Measurements from ENCODE around the gene PI4KA. TPM values are rescaled to one million over a fixed set of nuclear protein-coding genes. Genes with fewer than 3 reads are reported as not detected.
"Not testable (repeated sequence)": the region's sequence is repeated elsewhere in the genome, so short reads cannot be mapped to it uniquely, and the experiment has no call there.

PI4KA gene
- total RNA-seq, 2 donors from 2014 or later = 85.4 to 112 TPM

GRCh38 chr22:20738394-20739089, 120.1 kb downstream of the PI4KA start:
- no peaks in the 10 kb centered on the region for H3K27me3 ChIP-seq (replicated peaks; ENCODE audit: insufficient read depth)
- no peak for ATAC-seq (ENCODE audit: insufficient number of reproducible peaks, low FRiP score, low read depth)
- no peak for TF ChIP-seq CTCF (IDR thresholded peaks at IDR 0.05)
- peaks cover 19% of the 10 kb centered on the region for H3K36me3 ChIP-seq
- H3K27ac ChIP-seq = no peak overlapping the region
- no peak overlapping the region for H3K4me3 ChIP-seq
- no peak for DNase-seq (ENCODE audit: low spot score)
- no peaks in the 10 kb centered on the region for H3K4me1 ChIP-seq (ENCODE audit: control insufficient read depth in 1 of 2, low read depth in 2 of 2)
- H3K9me3 ChIP-seq = no peaks in the 10 kb centered on the region

DNA sequence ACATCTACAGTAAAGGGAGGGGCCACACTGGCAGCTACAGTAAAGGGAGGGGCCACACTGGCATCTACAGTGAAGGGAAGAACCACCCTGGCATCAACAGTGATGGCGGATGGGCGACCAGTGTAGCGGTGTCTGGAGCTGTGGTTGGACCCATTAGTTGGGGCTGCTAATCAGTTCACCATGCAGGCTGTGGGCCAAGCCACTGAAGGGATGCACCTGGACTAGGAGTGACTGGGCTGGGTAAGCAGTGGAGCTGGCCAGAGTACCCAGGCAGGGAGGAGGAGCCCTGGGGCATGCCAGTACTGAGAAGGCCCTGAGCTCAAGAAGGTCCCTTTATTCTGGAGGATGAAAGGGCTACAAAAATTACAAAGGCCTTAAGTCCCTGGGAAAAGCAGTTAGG, 121.7 kb downstream of the PI4KA start:
- not testable (repeated sequence) for DNase-seq (ENCODE audit: low spot score); H3K4me3 ChIP-seq; H3K27me3 ChIP-seq (replicated peaks; ENCODE audit: insufficient read depth); H3K27ac ChIP-seq; ATAC-seq (ENCODE audit: insufficient number of reproducible peaks, low FRiP score, low read depth); H3K9me3 ChIP-seq; H3K4me1 ChIP-seq (ENCODE audit: control insufficient read depth in 1 of 2, low read depth in 2 of 2)
- H3K36me3 ChIP-seq = peaks cover 18% of the 10 kb centered on the region

GRCh38 chr22:20735356-20736162, 123.1 kb downstream of the PI4KA start:
- DNase-seq (ENCODE audit: low spot score); H3K4me1 ChIP-seq (ENCODE audit: control insufficient read depth in 1 of 2, low read depth in 2 of 2); H3K27ac ChIP-seq; H3K9me3 ChIP-seq; H3K27me3 ChIP-seq (replicated peaks; ENCODE audit: insufficient read depth); ATAC-seq (ENCODE audit: insufficient number of reproducible peaks, low FRiP score, low read depth); H3K4me3 ChIP-seq: not testable (repeated sequence)
- peaks cover 14% of the 10 kb centered on the region for H3K36me3 ChIP-seq

- H3K9me3 ChIP-seq; H3K27ac ChIP-seq; DNase-seq (ENCODE audit: low spot score); H3K4me1 ChIP-seq (ENCODE audit: control insufficient read depth in 1 of 2, low read depth in 2 of 2); ATAC-seq (ENCODE audit: insufficient number of reproducible peaks, low FRiP score, low read depth); H3K4me3 ChIP-seq; H3K27me3 ChIP-seq (replicated peaks; ENCODE audit: insufficient read depth): not testable (repeated sequence)
- peaks cover 25% of the 10 kb centered on the region for H3K36me3 ChIP-seq
Measured at GRCh38 chr22:20732431-20732830, 126.2 kb downstream of the PI4KA start.

GRCh38 chr22:20729194-20729593, 129.4 kb downstream of the PI4KA start:
- H3K36me3 ChIP-seq = peaks cover 49% of the 10 kb centered on the region
- no peak overlapping the region for H3K27ac ChIP-seq
- DNase-seq (ENCODE audit: low spot score) (no peak), ATAC-seq (ENCODE audit: insufficient number of reproducible peaks, low FRiP score, low read depth) (no peak)
- H3K9me3 ChIP-seq = no peaks in the 10 kb centered on the region
- H3K4me3 ChIP-seq = no peak overlapping the region
- TF ChIP-seq CTCF (IDR thresholded peaks at IDR 0.05) = no peak
- no peaks in the 10 kb centered on the region for H3K4me1 ChIP-seq (ENCODE audit: control insufficient read depth in 1 of 2, low read depth in 2 of 2)
- H3K27me3 ChIP-seq (replicated peaks; ENCODE audit: insufficient read depth) = no peaks in the 10 kb centered on the region

GRCh38 chr22:20728523-20729190, 130.0 kb downstream of the PI4KA start:
- ATAC-seq (ENCODE audit: insufficient number of reproducible peaks, low FRiP score, low read depth) = no peak
- peaks cover 49% of the 10 kb centered on the region for H3K36me3 ChIP-seq

More at GRCh38 chr22:20728523-20729190, 130.0 kb downstream of the PI4KA start:
- Histone ChIP-seq H3K4me1 (ENCODE audit: control insufficient read depth in 1 of 2, low read depth in 2 of 2) (no peaks in the 10 kb centered on the region), H3K27me3 (replicated peaks; ENCODE audit: insufficient read depth) (no peaks in the 10 kb centered on the region), H3K9me3 (no peaks in the 10 kb centered on the region), H3K27ac (no peak overlapping the region), H3K4me3 (no peak overlapping the region)
- no peak for DNase-seq (ENCODE audit: low spot score)
- TF ChIP-seq CTCF (IDR thresholded peaks at IDR 0.05) = no peak
